Erythroblast (primary cell): ENCODE data around the gene ZIC5.

Experiments
- GATA1 ChIP-seq: IDR thresholded peaks from 2 replicates; pipeline ENCODE4 v1.6.1; 2011; ENCODE audit warnings: low read depth, mild to moderate bottlenecking, control low read depth, low read length, moderate library complexity
- POLR2A ChIP-seq: IDR thresholded peaks from 2 replicates; pipeline ENCODE4 v1.6.1; 2011; ENCODE audit warnings: mild to moderate bottlenecking, low read length

DNA sequence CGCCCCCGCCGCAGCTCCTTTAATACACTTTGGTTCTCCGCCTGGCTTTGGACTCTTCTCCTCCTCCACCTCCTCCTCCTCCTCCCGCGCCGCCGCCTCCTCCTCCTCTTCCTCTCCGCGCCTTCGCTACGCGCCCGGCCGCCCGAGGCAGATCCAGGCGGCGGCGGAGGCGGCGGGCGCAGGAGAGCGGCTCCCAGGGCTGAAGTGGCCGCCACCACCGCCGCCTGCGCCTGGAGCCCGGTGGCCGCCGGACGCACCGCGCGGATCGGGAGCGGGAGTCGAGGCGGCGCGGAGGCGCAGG lies 10.1 kb upstream of the ZIC5 start, which contains the start of gene ZIC2:
- no peak for TF ChIP-seq POLR2A
- no peak for TF ChIP-seq GATA1
